Ecto neural progenitor cell (in vitro differentiated cells): ENCODE data around the gene ANTXR1.
"Not testable (repeated sequence)": the region's sequence is repeated elsewhere in the genome, so short reads cannot be mapped to it uniquely, and the experiment has no call there.

Experiments
- DNase-seq: peaks from one replicate; pipeline ENCODE4 v3.0.0-alpha.2; 2018; ENCODE audit warnings: low spot score

ANTXR1 gene

DNA sequence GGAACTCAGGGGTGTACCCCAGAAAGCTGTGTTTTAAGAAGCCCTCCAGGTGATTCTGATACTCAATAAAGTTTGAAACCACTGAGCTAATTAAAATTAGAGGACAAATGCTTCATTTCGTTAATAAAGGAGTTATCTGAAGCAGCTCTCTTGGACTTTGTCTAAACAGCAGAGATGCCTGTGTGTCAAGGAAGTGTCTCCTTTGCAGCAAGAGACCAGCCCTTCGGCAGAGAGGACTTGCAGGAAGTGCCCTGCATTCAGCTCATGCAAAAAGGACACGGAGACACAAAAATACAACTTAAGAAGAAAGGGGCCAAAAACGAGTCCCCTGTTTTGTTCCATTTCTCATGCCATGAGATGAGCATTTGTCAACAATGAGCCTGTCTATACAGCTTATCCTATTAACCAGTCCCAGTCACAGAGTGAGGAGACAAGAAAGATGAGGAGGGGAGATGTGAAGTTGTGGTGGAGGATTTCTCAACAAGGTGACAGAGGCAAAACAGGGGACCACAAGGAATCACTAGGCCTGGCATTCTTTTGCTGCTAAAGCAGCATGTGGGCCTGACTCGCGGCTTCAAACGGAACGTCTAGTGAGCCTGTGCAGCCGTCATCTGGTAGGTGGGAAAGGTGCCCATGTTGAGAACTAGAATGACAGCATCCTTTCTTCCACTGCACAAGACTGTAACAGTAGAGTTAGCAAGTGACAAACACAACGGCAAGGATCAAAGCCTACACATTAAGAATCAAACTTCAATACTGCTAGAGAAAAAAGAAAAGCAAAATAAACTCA lies 152.3 kb downstream of the ANTXR1 start:
- DNase-seq: no peak

DNA sequence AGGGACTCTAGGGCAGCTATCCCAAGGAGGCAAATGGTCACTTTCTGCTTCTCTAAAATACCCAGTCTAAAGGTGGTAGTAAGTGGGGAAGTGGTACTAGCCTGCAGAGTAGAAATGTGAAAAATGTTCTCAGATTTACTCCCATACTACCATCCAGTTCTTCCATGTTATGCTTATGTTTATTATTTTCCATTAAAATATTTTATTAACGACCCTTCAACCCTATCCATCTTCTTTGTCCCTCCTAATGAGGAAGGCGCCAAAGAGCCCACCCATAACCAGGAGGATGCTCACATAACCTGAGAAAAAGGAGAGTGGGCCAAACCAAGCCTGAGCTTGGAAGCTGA lies 153.5 kb downstream of the ANTXR1 start:
- no peak for DNase-seq

DNA sequence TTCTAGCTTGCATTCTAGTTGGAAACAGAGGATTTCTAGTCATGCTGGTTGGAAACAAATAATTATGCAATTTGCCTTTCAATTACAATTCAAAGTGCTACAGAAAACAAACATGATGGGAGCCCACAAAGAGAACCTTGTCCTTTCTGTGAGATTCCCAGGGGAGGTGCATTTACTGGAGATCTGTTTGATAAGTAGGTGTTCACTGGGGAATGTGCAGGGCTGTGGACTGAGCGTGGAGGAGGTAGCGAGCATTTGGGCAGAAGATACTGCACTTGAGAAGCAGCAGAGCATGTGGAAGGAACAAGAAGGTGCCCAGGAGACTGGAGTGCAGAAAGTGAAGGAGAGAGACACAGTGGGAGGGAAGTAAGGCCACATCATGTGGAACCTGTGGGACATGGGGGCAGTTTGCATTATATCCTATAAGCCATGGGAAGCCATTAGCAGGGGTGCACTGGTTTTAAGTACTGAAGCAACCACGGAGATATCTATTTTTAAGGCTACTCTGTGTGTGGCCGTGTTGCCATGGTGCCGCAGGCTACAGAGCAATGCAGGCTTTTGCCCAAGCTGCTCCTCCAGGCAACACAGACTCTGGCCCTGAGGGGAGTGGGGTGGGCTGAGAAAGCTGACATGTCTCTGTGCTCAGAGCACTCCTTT lies 154.0 kb downstream of the ANTXR1 start:
- DNase-seq: no peak

DNA sequence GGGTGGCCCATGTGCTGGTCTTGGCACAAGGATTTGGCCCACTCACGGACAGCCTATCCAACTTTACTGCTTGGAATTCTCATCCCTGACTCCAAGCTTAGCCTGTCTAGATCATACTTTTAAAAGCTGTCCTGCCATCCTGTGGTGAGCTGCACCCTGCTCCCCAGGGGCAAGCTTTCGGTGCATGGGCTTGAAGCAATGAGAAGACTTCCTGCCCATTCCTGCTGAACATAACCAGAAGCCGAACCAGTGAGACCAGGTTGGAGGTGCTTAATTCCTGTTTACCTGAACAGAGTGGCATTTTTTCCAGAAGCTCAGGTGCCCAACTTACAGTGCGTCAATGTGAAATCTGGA lies 154.5 kb downstream of the ANTXR1 start:
- no peak for DNase-seq

DNA sequence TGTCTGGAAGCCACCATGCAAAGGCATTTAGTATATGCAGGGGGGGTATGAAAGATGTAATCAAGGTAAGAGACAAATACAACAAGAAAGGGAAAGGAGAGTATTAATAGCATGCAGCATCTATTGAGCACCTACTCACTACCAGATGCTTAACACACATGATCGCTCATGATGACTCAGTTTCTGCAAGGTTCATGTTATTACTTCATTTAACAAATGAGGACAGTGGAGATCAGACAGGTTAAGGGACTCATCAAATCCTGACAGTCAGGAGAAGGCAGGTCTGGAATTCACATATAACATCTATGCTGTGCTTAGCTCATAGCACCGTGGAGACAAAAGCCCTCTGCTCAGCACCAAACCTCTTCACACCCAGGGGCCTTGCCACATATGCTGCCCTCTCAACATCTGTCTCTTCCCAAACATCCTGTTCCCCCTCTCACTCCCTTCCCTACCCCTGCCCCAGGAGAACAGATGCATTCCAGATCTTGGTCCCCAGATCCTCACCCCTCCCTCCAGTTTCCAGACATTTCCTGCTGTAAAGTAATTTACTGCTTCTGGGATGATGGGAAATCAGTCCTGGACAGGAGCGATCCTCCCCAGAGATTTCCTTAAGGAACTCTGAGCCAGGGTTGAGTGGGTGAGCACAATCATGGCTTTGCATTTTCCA lies 155.3 kb downstream of the ANTXR1 start:
- DNase-seq: no peak

DNA sequence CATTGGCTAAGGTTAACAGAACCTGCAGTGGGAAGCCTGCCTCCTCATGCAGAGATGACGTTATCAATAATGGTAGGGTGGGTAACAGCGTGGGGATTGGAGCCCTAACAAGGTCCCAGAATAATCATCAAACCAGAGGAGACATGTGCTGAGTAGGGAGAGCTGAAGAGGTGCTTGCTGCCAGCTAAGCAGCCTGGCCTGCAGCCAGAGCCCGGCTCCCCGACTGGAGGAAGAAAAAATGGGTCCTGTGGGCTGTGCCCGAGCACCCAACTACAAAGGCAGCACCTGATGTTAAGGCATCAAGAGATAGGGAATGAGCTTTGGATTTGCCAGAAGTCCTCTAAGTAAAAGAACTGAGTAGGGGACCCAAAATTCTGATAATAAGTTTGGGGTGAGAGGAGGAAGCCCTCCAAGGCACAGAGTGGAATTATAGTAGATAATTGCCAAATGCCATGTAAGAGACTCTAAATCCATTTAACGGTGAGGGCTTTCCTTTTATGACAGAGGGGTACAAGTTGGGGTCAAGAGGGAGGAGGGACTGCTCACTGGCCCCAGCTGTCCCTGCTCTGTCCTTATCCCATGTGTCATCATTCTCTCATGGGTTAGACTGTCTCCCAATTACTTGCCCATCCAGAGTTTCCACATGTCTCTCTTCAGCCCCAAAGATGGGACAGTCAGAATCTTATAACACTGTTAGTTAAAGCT lies 156.1 kb downstream of the ANTXR1 start:
- no peak for DNase-seq

DNA sequence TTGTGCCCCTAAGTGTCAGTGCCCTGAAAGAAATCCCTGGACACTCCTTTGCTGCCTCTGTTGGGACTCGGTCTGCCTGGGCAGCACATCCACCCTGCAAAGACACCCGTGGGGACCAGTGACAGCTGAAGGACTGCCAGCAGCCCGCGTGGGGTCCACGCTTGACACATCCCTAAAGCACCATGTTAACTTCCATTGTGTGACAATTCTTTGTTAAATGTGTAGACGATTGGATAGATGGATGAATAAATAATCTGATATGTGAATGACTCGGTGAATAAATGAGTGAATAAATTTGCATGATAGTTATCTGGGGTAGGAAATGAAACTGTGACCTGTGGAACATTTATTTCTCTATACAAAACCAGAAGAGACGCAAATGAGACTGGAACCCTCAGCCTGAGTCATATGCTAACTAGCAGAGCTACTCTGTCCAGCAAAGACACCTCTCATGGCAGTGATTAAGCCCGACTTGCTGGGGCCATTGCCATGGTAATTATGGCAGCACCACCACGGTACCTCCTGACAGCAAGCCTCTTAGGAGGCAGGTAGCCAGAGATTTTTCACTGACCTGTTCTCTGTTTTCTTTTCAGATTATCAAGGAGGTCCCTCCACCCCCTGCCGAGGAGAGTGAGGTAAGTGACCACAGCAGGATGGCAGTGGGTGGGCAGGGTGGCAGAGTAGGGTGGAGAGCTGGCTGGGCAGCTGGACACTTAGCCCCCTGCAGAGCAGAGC lies 156.8 kb downstream of the ANTXR1 start:
- no peak for DNase-seq

DNA sequence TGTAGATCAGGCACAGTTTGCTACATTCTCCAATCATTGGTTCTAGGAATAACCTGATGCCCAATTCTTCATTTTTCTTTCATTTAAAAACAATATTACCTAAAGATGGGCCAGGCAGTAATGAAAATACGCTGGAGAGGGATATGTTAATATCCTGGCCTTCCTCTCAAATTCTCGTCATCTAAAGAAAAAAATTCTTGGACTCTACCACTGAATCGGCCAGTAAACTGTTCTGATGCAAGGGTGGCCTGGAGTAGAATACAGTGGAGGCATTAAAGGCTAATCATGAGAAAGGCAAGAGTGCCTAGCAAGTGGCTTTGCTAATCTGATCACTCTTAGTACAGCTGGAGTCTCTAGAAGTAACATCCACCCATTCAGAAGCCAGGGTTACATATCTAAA lies 157.7 kb downstream of the ANTXR1 start:
- no peak for DNase-seq

DNA sequence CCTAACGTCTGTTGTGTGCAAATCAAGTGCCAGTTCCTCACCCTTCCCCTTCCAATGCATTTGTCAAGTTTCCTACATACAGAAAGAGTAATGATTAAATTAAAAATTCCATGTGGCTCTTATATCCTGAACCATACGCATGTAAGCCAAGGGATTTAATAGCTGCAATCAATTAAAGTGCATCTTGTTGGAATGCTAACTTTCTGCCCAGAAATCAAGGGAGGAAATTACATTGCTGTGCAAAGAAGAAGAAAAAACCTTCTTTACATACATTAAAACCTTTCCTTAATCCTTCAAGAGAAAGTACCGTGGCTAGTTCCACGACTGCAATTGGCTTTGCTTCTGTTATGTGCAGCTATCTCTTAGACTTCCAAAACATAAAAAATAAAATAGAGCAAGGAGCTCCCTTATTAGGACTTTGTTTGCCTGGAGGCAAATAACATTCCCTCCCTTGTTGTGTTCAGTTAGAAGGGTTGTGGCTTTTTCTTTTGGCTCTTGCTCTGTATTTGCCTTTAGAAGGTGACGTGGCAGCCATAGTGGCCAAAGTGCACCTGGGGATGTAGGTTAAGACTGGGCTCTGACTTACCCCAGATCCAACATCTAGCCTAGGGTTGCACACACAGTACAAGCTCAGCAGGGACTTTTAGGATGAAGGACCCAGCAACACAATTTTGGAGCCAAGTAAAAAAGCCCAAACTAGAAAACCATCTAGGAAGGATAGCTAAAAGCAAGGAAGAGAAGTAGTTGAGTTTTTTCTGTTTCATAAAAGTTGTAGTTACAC lies 158.3 kb downstream of the ANTXR1 start:
- no peak for DNase-seq

DNA sequence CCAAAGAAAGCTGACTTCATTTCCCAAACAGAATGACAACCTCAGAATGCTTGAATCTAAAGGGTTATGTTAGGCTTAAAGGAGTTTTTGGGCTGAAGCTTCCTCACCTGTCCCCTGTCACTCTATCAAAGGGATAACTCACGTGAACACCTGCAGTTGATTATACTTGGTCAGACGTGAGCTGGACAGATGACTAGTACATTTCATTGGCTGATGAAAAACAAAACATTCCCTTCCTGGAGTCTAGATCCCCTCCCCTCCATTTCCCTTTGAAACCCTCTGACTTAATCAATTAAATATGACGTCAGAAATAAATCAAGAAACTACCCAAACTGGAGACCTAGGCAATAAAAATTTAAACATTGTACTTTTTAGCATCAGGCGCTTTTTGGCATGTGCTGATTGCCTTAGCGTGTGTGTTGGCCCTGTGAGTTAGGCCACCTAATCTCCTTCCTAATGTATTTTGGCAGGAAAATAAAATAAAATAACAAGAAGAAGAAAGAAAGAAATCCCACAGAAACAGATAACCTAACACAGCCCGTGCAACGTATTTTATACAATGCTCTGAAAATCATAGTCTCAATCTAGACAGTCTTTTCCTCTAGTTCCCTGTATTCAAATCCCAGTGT lies 159.0 kb downstream of the ANTXR1 start:
- no peak for DNase-seq

DNA sequence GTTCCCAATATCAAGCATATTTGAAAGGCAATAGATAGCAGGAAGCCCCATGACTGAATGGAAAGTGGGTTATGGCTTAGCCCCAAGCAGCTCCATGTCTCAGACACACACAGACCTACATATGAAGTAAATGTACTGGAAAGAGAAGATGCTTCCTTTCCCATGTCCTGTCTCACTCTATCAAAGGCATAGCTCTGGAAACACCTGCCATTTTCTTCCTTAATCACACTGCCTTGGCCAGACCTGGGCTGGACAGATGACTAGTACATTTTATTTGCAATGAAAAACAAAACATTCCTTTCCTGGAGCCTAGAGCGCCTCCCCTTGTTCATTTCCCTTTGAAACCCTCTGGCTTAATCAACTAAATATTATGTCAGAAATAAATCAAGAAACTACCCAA lies 160.7 kb downstream of the ANTXR1 start:
- DNase-seq: no peak

DNA sequence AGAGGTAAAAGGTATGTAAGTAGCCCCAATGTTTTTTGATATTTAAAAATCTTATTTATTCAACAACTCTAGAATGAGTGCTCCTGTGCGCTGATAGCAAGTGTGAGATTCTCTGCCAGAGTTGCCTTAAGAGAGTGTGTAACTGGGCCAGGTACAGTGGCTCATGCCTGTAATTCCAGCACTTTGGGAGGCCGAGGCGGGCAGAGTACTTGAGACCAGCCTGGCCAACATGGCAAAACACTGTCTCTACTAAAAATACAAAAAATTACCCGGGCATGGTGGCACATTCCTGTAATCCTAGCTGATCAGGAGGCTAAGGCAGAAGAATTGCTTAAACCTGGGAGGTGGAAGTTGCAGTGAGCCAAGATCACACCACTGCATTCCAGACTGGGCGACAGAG lies 161.2 kb downstream of the ANTXR1 start:
- DNase-seq: not testable (repeated sequence)

DNA sequence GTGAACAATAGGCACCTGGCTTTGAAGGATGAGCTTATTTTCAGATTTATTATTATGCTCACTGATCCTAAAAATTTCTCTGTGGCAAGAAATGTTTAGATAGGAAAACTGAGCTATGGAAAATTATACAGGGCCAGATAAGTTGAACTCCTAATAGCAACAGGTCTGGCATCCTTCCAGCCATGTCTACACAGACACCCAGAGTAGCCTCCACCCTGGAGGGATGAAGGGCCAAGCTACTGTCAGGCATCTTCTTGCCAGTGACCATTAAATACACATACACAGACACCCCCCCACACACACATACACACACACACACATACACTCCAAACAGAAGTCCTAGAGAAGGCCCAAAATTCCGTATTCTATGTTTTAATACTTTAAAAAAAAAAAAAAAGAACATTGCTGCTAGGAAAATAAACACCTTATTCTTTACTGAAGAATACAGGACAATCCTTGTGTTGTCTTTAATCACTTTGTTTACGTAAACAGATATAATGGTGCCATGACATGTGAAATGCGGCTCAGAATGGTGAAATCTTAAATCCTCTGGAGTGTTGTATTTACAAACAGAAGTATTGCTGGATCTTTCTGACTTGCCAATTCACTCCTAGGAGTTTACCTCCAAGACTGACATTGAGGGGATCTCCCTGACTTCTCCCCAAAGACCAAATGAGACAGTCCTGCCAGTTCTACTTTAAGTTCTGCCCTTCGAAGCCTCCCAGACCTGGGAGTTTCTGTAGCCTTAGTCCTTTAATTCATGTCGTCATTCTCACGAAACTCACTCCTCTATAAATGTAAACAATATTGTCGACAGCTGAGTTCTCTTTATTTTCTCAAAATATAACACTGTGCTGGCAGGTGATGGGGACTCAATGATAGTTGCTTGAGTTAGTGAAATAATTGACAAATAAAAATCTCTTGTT lies 163.1 kb downstream of the ANTXR1 start:
- DNase-seq: no peak

DNA sequence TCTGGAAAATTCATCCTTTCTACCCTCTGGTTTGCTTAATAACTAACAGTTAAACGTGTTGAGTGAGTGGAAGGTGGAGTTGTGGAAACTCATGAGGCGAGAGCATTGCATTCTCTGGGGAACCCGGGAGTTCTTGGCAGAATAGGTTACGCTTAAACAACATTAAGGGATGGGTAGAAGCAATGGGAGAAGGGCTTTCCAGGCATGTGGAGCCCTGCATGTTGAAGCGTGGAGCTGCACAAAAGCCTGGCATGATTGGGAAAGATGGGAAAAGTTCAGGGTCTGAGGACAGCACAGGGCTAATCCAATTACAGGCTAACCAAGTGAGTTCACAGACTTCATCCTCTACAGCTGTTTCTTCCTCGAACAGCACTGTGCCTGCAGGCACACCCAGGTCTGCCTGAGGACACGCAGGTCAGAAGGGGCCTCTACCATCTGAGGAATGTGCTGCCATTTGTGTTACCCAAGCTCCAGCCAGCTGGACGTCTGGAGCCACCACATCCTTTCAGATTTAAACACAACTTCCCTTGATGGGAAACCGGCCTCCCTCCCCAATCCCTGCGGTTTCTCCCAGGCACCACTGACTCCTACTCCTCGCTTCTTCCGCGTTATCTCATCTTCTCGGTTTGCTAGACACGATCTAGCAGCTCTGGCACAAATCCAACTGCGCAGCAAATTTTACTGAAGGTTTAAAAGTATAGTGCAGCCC lies 164.2 kb downstream of the ANTXR1 start:
- DNase-seq: peak; percentile 62

DNA sequence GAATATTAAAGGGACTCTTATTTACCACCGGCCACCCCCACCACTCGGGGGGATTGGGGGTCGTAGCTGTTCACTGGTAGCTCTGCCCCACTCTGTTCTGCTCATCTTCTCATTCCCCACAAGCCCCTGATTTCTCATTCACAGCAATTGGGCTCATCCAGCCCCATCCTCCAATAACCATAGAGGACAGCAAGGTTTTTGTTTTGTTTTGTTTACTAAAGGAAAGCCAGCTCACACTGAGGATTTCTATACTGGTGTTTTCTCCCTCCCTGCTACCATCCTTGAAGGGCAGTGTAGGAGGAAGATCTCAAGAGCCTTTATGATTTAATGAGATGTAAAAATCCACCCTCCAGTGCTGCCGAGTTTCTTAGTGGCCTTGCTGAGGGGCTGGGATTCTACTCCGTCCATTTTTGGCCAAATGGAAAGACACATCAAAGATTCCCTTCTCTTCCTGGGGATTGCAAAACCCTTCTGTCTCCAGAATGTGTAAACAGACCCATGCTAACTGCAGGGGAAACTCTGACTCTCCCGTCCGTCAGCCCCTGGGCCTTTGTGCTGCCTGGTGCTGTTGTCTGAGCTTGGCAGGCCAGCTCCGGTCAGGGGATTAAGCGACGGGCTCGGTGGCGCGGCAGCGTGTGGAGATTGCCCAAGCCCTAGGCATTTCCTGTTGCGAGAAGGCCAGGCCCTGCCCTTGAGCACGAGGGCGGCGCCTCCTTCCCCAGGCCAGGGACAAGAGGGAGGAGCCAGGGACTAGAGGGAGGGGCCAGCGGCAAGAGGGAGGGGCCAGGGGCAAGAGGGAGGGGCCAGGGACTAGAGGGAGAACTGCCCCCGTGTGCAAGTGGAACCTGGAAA lies 165.0 kb downstream of the ANTXR1 start:
- peak; percentile 96 for DNase-seq

DNA sequence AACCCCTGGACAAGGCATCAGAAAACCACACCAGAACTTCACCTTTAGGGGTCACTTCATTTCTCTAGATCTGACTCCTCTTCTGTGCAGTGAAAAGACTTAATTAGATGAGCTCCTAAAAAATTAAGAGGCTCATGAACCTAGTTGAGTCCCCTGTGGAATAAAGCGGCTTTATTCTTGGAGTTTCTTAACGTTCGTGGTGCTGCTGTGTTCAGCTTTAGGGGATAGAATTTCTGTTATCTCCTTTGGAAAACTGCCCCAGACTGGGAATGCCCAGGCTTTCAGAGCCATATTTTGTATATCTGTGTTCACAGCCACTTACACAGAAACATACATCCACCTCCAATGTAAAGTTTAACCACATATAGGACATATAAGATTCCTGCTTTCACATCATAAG lies 165.8 kb downstream of the ANTXR1 start:
- DNase-seq: no peak

DNA sequence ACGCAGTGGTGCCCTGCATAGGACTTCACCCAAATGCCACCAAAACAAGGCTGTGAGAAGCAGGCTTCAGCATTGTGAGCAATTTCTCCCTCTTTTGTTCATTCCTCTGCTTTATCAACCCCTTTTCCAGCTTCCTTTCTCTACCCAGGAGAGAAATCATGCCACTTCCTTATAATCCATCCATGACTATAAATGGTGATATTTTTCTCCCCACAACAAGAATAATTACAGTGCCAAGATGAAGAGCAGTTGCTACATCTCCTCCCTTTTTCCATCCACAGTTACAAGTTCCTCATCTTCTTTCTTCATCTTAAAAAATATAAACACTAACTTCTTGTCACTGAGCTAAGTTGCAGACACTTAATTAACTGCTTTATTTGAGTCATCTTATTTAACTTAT lies 167.2 kb downstream of the ANTXR1 start:
- DNase-seq: no peak

DNA sequence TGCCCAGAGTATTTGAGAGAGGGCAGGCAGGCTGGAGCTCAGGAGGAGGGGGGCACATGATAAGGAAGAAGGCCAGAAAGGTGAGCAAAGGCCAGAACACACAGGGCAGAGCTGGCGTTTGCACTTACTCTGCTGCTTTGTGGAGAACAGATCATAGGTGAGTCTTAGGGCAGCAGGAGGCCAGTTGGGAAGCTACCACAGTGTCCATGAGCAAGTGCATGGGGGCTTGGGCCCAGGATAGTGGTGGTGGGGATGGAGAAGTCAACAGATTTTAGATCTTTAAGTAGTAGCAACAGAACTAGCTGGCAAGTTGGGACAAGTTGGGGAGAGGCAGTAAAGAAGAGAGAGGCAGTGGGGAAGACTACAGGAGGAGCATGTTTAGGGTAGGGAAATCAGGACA lies 168.0 kb downstream of the ANTXR1 start:
- DNase-seq: no peak
